ENCODE data around the gene LZTFL1.

DNA sequence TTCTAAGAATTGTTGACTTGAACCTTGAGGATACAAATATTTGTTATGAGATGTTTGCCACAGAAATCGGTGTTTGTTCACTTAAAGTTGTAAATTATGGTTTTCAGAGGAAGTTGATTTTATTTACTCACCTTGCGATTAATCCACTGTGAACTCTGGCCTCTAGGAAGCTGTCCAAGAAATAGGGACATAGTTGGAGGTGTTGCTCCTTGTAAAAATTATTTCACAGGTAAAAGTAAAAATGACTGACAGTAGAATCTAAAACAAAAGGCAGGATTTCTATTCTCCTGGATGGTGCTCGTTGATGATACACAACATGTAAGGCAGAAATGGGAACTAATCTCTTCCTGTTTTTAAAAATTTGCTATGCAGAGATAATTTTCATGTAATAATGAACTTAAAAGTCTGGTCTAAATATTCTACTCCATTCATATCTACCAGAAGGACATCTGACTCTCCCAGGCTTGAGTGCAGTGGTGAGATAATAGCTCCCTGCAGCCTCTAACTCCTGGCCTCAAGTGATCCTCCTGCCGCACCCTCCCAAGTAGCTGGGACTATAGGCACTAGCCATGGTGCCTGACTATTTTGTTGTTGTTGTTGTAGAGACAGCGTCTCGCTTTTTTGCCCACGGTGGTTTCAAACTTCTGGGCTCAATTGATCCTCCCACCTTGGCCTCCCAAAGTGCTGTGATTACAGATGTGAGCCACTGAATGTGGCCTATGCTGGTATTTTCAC is 17.1 kb upstream of the LZTFL1 start:
- TF ChIP-seq CTCF (IDR thresholded peaks at IDR 0.05) (no peak), KAT7 (CRISPR knock-in tag; IDR thresholded peaks at IDR 0.05; ENCODE audit: borderline replicate concordance) (no peak), FOXJ3 (CRISPR knock-in tag; IDR thresholded peaks at IDR 0.05; ENCODE audit: borderline replicate concordance) (no peak), SP1 (CRISPR knock-in tag; conservative IDR thresholded peaks at IDR 0.05) (no peak), TCF7 (CRISPR knock-in tag; IDR thresholded peaks at IDR 0.05; ENCODE audit: low read depth) (no peak), NFE2L1 (CRISPR knock-in tag; IDR thresholded peaks at IDR 0.05) (no peak), ZNF317 (CRISPR knock-in tag; IDR thresholded peaks at IDR 0.05; ENCODE audit: borderline replicate concordance, low read depth) (no peak), TP53 (CRISPR knock-in tag; IDR thresholded peaks at IDR 0.05) (no peak)
- TF ChIP-seq, protein P1, sequence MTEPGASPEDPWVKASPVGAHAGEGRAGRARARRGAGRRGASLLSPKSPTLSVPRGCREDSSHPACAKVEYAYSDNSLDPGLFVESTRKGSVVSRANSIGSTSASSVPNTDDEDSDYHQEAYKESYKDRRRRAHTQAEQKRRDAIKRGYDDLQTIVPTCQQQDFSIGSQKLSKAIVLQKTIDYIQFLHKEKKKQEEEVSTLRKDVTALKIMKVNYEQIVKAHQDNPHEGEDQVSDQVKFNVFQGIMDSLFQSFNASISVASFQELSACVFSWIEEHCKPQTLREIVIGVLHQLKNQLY (CRISPR knock-in tag; IDR thresholded peaks at IDR 0.05), result no peak
- TF ChIP-seq, protein P2, sequence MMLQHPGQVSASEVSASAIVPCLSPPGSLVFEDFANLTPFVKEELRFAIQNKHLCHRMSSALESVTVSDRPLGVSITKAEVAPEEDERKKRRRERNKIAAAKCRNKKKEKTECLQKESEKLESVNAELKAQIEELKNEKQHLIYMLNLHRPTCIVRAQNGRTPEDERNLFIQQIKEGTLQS (CRISPR knock-in tag; conservative IDR thresholded peaks at IDR 0.05), result no peak
- TF ChIP-seq, protein P3, sequence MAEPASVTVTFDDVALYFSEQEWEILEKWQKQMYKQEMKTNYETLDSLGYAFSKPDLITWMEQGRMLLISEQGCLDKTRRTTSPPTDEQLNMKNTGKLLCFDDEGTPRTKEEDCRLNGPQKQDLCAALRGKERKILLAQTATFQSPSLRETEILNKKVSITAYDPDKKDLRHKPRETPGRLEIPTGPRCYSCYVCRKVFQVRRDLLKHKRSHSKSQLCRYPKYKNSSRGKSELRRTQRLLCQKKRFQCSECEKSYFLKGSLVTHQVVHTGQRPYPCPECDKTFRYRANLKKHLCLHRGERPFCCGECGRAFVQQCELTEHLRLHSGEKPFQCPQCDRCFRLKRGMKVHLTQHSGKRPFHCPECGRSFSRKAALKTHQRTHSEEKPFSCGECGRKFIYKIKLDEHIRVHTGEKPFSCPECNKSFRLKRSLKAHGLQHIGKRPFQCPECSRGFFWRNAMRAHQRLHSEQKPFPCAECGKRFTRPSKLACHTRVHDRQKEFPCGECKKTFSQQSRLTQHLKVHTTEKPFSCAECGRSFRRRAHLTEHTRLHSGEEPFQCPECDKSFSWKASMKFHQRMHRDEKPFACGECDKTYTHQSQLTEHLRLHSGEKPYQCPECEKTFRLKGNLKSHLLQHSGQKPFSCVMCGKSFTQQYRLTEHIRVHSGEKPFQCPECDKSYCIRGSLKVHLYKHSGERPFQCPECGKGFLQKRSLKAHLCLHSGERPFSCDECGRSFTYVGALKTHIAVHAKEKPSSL (CRISPR knock-in tag; conservative IDR thresholded peaks at IDR 0.05), result no peak
- TF ChIP-seq, protein P4, sequence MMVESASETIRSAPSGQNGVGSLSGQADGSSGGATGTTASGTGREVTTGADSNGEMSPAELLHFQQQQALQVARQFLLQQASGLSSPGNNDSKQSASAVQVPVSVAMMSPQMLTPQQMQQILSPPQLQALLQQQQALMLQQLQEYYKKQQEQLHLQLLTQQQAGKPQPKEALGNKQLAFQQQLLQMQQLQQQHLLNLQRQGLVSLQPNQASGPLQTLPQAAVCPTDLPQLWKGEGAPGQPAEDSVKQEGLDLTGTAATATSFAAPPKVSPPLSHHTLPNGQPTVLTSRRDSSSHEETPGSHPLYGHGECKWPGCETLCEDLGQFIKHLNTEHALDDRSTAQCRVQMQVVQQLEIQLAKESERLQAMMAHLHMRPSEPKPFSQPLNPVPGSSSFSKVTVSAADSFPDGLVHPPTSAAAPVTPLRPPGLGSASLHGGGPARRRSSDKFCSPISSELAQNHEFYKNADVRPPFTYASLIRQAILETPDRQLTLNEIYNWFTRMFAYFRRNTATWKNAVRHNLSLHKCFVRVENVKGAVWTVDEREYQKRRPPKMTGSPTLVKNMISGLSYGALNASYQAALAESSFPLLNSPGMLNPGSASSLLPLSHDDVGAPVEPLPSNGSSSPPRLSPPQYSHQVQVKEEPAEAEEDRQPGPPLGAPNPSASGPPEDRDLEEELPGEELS (CRISPR knock-in tag; IDR thresholded peaks at IDR 0.05), result no peak
- TF ChIP-seq, protein P5, sequence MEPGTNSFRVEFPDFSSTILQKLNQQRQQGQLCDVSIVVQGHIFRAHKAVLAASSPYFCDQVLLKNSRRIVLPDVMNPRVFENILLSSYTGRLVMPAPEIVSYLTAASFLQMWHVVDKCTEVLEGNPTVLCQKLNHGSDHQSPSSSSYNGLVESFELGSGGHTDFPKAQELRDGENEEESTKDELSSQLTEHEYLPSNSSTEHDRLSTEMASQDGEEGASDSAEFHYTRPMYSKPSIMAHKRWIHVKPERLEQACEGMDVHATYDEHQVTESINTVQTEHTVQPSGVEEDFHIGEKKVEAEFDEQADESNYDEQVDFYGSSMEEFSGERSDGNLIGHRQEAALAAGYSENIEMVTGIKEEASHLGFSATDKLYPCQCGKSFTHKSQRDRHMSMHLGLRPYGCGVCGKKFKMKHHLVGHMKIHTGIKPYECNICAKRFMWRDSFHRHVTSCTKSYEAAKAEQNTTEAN (CRISPR knock-in tag; IDR thresholded peaks at IDR 0.05), result no peak
- TF ChIP-seq, protein P6, sequence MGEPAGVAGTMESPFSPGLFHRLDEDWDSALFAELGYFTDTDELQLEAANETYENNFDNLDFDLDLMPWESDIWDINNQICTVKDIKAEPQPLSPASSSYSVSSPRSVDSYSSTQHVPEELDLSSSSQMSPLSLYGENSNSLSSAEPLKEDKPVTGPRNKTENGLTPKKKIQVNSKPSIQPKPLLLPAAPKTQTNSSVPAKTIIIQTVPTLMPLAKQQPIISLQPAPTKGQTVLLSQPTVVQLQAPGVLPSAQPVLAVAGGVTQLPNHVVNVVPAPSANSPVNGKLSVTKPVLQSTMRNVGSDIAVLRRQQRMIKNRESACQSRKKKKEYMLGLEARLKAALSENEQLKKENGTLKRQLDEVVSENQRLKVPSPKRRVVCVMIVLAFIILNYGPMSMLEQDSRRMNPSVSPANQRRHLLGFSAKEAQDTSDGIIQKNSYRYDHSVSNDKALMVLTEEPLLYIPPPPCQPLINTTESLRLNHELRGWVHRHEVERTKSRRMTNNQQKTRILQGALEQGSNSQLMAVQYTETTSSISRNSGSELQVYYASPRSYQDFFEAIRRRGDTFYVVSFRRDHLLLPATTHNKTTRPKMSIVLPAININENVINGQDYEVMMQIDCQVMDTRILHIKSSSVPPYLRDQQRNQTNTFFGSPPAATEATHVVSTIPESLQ (CRISPR knock-in tag; IDR thresholded peaks at IDR 0.05), result no peak

Data from WTC11 (cell line).